Common myeloid progenitor, CD34-positive (primary cell): Measurements from ENCODE around the gene KAZN.
A peak's percentile ranks its signal among the peaks of the same experiment; 100 is the strongest.

Experiments
- CTCF ChIA-PET: fragments of 350-600 bp; sonication (Branson Sonifier 250); formaldehyde crosslinking; loops from one replicate; lab custom pipeline; 2021; ENCODE audit warnings: antibody characterized with exemption; lab: Charles Lee
- POLR2A ChIA-PET: fragments of 350-600 bp; sonication (Branson Sonifier 250); formaldehyde crosslinking; loops from one replicate; lab custom pipeline; 2021; ENCODE audit warnings: antibody characterized with exemption; lab: Charles Lee
- DNase-seq, 3 donors: peaks; one replicate each; pipeline versions ENCODE4 v3.0.0 to v3.0.0-alpha.2; 2013
- H3K27ac ChIP-seq, 2 experiments: 1 replicate in 1 of 2; 2 replicates in 1 of 2; pipeline ENCODE4 v1.7.0; 2013; ENCODE audit warnings: inconsistent platforms in 2 of 2, low read length in 2 of 2, mild to moderate bottlenecking in 2 of 2, low read depth in 1 of 2, moderate library complexity in 1 of 2; ENCODE audit not compliant: severe bottlenecking in 2 of 2, insufficient read depth in 1 of 2, poor library complexity in 1 of 2
- H3K27me3 ChIP-seq, 5 experiments: replicated peaks in 2 of 5; 1 replicate in 3 of 5; 2 replicates in 2 of 5; pipeline versions ENCODE4 v1.6.1 to v1.7.0; 2013; ENCODE audit warnings: low read length in 4 of 5, mild to moderate bottlenecking in 2 of 5, moderate library complexity in 2 of 5, inconsistent platforms in 1 of 5; ENCODE audit not compliant: insufficient read depth in 5 of 5, control insufficient read depth in 4 of 5
- H3K36me3 ChIP-seq, 4 experiments: 1 replicate in 2 of 4; 2 replicates in 2 of 4; pipeline versions ENCODE4 v1.6.1 to v1.7.0; 2013; ENCODE audit warnings: low read length in 3 of 4, control low read depth in 1 of 4, mild to moderate bottlenecking in 1 of 4; ENCODE audit not compliant: control insufficient read depth in 4 of 4, insufficient read depth in 4 of 4
- H3K4me1 ChIP-seq, 4 experiments: 1 replicate in 3 of 4; 2 replicates in 1 of 4; pipeline versions ENCODE4 v1.6.1 to v1.7.1; 2013; ENCODE audit warnings: low read length in 3 of 4, mild to moderate bottlenecking in 3 of 4, control low read depth in 1 of 4, inconsistent platforms in 1 of 4, moderate library complexity in 1 of 4; ENCODE audit not compliant: control insufficient read depth in 4 of 4, insufficient read depth in 4 of 4; ENCODE audit errors: control extremely low read depth in 1 of 4
- H3K4me3 ChIP-seq, 7 experiments: 1 replicate in 4 of 7; 2 replicates in 3 of 7; pipeline versions ENCODE4 v1.5.1 to v1.7.0; 2013; ENCODE audit warnings: mild to moderate bottlenecking in 7 of 7, low read length in 6 of 7, moderate library complexity in 6 of 7, inconsistent platforms in 2 of 7, low read depth in 2 of 7, control low read depth in 1 of 7; ENCODE audit not compliant: insufficient read depth in 4 of 7, control insufficient read depth in 1 of 7; ENCODE audit errors: extremely low read depth in 1 of 7
- H3K9me3 ChIP-seq, 5 experiments: 1 replicate in 4 of 5; 2 replicates in 1 of 5; pipeline versions ENCODE4 v1.6.1 to v1.7.1; 2013; ENCODE audit warnings: low read length in 4 of 5, mild to moderate bottlenecking in 2 of 5, inconsistent platforms in 1 of 5, low read depth in 1 of 5, moderate library complexity in 1 of 5; ENCODE audit not compliant: control insufficient read depth in 4 of 5, insufficient read depth in 2 of 5; ENCODE audit errors: control extremely low read depth in 1 of 5
- WGBS: methylation state at CpG from one replicate; pipeline ENCODE4 v1.1.5; 2013; ENCODE audit not compliant: insufficient coverage; 5-methylcytosine and 5-hydroxymethylcytosine counted together

The KAZN gene

DNA sequence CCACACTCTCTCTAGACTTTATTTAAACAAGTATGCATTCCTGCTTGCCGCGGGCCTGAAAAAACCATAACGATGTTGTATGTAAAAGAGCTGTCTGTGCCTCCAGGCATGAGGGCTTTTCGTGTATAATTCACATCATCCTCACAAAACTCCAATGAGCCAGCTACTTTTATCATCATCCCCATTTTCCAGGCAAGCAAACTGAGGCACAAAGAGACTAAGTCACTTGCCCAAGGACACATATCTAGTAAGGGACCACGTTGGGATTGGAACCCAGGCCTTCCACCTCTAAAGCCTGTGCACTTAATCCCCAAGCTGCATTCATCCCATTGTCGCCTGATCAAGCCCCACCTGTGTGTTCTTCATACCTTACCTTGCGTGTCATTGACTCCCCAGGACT lies 226.9 kb downstream of the KAZN start:
- H3K4me1 ChIP-seq = peaks cover 0 to 22% (median 6%) of the 10 kb centered on the region in 4 experiments
- DNase-seq = no peak
- H3K9me3 ChIP-seq = peaks cover 0 to 3% (median 1%) of the 10 kb centered on the region in 5 experiments
- ChIA-PET POLR2A (no interaction called here), CTCF (no interaction called here)
- H3K4me3 ChIP-seq = no peak overlapping the region
- peaks cover 0 to 3% (median 0%) of the 10 kb centered on the region in 5 experiments for H3K27me3 ChIP-seq
- no peaks in the 10 kb centered on the region for H3K36me3 ChIP-seq
- H3K27ac ChIP-seq = no peak overlapping the region
- WGBS = 88% methylated on average over 6 of the region's 7 CpGs

DNA sequence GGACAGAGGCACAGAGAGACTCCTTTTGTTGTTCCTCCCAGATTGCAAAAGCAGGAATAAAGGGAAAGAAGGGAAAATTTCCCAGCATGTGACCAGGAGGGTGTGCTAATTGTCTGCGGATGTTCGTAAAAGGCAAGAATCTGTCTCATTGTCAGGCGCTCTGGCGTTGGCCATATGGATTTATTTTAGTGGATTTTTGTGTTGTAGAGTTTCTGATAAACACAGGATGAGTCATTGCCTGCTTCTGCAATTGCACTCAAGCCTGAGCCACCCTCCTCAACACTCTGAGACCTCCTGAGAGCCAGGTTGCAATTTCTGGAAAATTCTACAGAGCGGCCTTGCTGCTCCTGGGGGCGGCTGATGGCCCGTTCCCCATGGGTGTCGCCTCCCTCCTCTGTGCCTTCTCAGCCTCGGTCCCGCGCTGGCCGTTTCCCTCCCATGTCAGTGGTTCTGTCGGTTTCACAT lies 227.7 kb downstream of the KAZN start:
- Histone ChIP-seq H3K36me3 (no peaks in the 10 kb centered on the region), H3K4me3 (no peak overlapping the region), H3K9me3 (peaks cover 0 to 3% (median 1%) of the 10 kb centered on the region in 5 experiments), H3K27me3 (peaks cover 0 to 7% (median 0%) of the 10 kb centered on the region in 5 experiments), H3K4me1 (peaks cover 0 to 22% (median 6%) of the 10 kb centered on the region in 4 experiments), H3K27ac (no peak overlapping the region)
- DNase-seq = peak in 2 of 3 donors; percentile 32 to 50
- ChIA-PET POLR2A (no interaction called here), CTCF (no interaction called here)
- 45% methylated on average over 13 of the region's 13 CpGs for WGBS

DNA sequence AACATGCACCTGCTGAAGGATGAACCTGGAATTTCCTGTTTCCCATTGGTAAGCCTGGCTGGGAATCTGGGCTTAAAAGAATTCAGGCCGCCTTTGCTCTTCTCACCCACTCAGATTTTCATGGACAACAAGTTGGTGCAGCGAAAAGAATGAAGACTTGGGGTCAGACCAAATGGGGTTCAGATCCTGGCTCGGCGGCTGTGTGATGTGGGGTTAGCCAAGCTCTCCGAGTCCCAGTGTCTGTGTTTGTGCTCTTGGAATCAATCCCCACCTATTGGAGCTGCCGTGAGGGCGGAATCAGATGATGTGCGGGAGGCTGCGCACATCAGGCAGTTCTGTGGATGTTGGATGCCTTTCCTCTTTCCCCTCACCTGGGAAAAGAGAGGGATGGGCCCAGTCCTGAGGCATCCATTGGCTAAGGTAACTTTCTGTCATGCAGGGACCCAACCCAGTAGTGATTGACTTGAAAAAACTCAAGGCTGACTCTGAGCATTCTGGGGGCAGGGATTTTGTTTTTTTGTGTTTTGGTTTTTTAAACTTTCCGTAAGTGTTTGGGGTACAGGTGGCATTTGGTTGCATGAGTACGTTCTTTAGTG lies 228.3 kb downstream of the KAZN start:
- Histone ChIP-seq H3K27me3 (peaks cover 0 to 7% (median 0%) of the 10 kb centered on the region in 5 experiments), H3K27ac (no peak overlapping the region), H3K4me1 (peaks cover 0 to 22% (median 6%) of the 10 kb centered on the region in 4 experiments), H3K4me3 (no peak overlapping the region), H3K9me3 (peaks cover 0 to 8% (median 1%) of the 10 kb centered on the region in 5 experiments), H3K36me3 (no peaks in the 10 kb centered on the region)
- no peak for DNase-seq
- WGBS = 97% methylated on average over 7 of the region's 11 CpGs
- ChIA-PET CTCF (no interaction called here), POLR2A (no interaction called here)

DNA sequence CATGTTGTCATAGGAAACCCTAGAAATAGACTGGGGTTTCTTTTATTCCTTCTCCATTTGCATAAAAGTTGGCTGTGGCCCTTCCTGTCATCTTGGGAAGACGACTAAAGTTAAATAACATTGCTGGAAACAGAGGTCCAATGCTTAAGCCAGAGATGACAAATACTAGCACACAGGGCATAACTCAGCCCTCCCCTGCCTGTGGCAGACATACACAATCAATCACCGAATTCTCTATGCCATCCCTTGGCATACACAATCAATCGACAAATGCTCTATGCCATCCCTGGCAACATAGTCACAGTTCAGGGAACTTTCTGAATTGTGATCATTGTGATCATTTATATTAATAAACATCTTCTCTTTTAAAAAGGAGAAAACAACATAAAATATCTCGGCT lies 229.4 kb downstream of the KAZN start:
- H3K9me3 ChIP-seq = peaks cover 0 to 8% (median 1%) of the 10 kb centered on the region in 5 experiments
- CTCF ChIA-PET = interaction anchor here (1.3 kb wide), 1 partner anchor 8 kb away, joined by 3 read pairs; no protein-coding TSS in a partner anchor
- WGBS = 100% methylated on average over 2 of the region's 4 CpGs
- no peak for DNase-seq
- no peaks in the 10 kb centered on the region for H3K36me3 ChIP-seq
- peaks cover 0 to 4% (median 0%) of the 10 kb centered on the region in 5 experiments for H3K27me3 ChIP-seq
- H3K4me3 ChIP-seq = no peak overlapping the region
- no peak overlapping the region for H3K27ac ChIP-seq
- POLR2A ChIA-PET = no interaction called here
- H3K4me1 ChIP-seq = peaks cover 0 to 22% (median 6%) of the 10 kb centered on the region in 4 experiments

DNA sequence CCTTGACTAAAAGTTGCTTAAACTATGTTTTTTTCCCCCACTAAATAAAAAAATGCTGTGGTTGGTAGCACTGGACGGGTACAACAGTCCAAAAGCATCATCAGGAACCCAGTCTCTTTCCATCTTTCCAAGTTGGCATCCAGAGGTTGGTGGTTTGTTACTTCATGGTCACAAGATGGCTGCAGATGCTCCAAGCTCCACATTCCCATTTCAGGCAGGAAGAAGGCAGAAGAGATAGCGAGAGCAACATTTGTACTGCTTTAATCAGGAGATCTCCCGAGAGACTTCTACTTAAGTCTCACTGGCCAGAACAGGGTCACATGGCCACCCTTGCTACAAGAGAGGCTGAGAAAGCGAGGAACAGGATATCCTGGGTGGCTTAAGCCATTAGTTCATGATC lies 230.2 kb downstream of the KAZN start:
- no peak overlapping the region for H3K27ac ChIP-seq
- POLR2A ChIA-PET = no interaction called here
- no peak overlapping the region for H3K4me3 ChIP-seq
- CTCF ChIA-PET = interaction anchor here (1.3 kb wide), 1 partner anchor 9 kb away, joined by 3 read pairs; no protein-coding TSS in a partner anchor
- H3K4me1 ChIP-seq = peaks cover 0 to 22% (median 6%) of the 10 kb centered on the region in 4 experiments
- H3K27me3 ChIP-seq = peaks cover 0 to 4% (median 0%) of the 10 kb centered on the region in 5 experiments
- DNase-seq = no peak
- 90% methylated on average over 3 of the region's 4 CpGs for WGBS
- peaks cover 0 to 8% (median 1%) of the 10 kb centered on the region in 5 experiments for H3K9me3 ChIP-seq
- H3K36me3 ChIP-seq = no peaks in the 10 kb centered on the region

DNA sequence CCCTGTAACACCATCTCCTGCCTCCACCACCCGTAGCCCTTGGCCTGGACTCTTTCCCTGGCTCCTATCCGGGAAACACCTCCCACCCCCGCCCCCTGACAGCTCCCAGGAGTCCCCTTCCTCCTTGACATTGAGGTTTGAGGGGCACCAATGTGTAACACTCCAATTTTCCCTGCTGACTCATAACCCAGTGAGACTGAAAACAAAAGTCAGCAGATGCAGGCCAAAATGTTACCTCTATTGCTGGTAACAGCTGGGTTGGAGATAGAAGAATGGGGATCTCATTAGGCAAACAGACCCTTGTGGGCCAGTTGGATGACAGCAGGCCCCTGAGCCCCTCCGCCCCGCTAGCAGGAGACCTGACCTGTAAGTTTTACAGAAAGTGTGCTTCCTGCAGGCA lies 237.2 kb downstream of the KAZN start:
- Histone ChIP-seq H3K36me3 (no peaks in the 10 kb centered on the region), H3K4me3 (no peak overlapping the region), H3K27ac (no peak overlapping the region), H3K4me1 (no peaks in the 10 kb centered on the region), H3K27me3 (peaks cover 0 to 10% (median 0%) of the 10 kb centered on the region in 5 experiments), H3K9me3 (peaks cover 0 to 12% (median 4%) of the 10 kb centered on the region in 5 experiments)
- ChIA-PET CTCF (no interaction called here), POLR2A (no interaction called here)
- whole genome bisulfite sequencing = 81% methylated on average over 3 of the region's 5 CpGs
- DNase-seq = no peak

DNA sequence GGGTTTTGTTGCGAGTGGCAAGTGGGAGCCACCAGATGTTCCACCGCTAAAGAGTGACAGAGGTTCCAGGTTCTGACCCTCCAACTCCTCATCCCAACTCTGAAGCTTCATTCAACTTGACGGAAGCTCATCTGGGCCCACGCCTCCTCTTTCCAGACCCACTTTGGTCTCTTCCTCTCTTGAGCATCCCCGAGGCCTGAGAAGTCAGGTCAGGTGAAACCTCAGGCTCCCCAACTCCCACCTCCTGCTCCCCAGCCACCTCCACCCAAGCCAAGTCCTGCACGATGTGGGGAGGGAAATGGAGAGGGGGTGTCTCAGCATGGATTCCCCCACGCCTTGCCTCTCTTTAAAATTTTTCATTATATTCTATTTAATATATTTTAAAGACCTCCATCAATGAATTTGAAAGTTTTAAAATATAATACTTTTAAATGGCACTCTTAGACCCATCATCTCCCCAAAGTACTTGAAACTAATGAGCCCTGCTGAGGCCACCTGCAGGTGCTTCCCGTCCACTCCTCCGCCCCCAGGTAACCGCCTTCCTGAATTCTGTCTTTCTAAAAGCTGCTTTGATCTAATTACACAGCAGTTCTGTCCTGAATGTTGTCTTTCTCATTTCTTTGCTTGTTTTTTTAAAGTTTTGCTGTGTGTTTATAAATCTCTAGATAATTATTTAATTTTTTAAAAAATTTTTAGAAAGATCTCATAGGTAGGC lies 238.1 kb downstream of the KAZN start:
- Histone ChIP-seq H3K4me1 (no peaks in the 10 kb centered on the region), H3K27me3 (peaks cover 0 to 8% (median 0%) of the 10 kb centered on the region in 5 experiments), H3K36me3 (no peaks in the 10 kb centered on the region), H3K4me3 (no peak overlapping the region), H3K9me3 (peaks cover 0 to 15% (median 9%) of the 10 kb centered on the region in 5 experiments), H3K27ac (no peak overlapping the region)
- ChIA-PET CTCF (no interaction called here), POLR2A (no interaction called here)
- 100% methylated on average over 4 of the region's 10 CpGs for WGBS
- DNase-seq = no peak
